ENCODE results near the gene AFM. TPM values are rescaled to one million over a fixed set of nuclear protein-coding genes. Genes with fewer than 3 reads are reported as not detected.

The AFM gene
- total RNA-seq, 1 experiment from 2014 or later: not detected

DNA sequence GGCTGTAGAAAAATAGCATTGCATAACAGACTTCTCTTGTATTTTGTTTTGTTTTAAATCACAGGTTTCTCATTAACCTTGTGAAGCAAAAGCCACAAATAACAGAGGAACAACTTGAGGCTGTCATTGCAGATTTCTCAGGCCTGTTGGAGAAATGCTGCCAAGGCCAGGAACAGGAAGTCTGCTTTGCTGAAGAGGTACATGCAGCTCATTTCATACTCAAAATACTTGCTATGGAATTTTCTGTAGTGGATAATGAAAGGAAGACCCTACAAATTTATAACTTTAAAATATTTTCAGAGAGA, 27.9 kb upstream of the AFM start:
- CTCF ChIA-PET: no interaction called here
- POLR2A ChIA-PET: no interaction called here
- intact Hi-C loops (cut with micrococcal nuclease): no loop called here
- no peak overlapping the region for H3K4me2 ChIP-seq (ENCODE audit: low read length)
- no peak overlapping the region for H3K9ac ChIP-seq (ENCODE audit: low read length)
- H3K9me3 ChIP-seq (ENCODE audit: control insufficient read depth in 1 of 2, insufficient read depth in 1 of 2, low read depth in 1 of 2, low read length in 2 of 2): no peaks in the 10 kb centered on the region
- no peaks in the 10 kb centered on the region for H3K36me3 ChIP-seq (ENCODE audit: control insufficient read depth in 1 of 2, insufficient read depth in 2 of 2, low read length in 2 of 2)
- H3K79me2 ChIP-seq (ENCODE audit: insufficient read depth, low read length): no peaks in the 10 kb centered on the region
- RAD21 ChIA-PET (ENCODE audit: low non-redundant PET in 1 of 2, low total read pairs in 2 of 2, uncharacterized antibody in 2 of 2, unreplicated experiment in 2 of 2): no interaction called here
- H3K4me1 ChIP-seq (ENCODE audit: control insufficient read depth in 1 of 2, insufficient read depth in 2 of 2, low read length in 2 of 2): no peaks in the 10 kb centered on the region
- no peak overlapping the region for H3K4me3 ChIP-seq (replicated peaks in 1 of 2; ENCODE audit: low read depth in 1 of 2, low read length in 2 of 2)
- no peak overlapping the region for H3K27ac ChIP-seq (ENCODE audit: low read depth, low read length)
- no peaks in the 10 kb centered on the region for H3K27me3 ChIP-seq (ENCODE audit: insufficient read depth, low read length)
- ATAC-seq (no peak), DNase-seq (ENCODE audit: low read depth, low spot score) (no peak)
- H2AFZ ChIP-seq (ENCODE audit: low read depth, low read length, poor library complexity, severe bottlenecking): no peak overlapping the region
- BruUV-seq (replicated peaks): no TSS peak
- H3K9me2 ChIP-seq (ENCODE audit: insufficient read depth): no peaks in the 10 kb centered on the region
- TF ChIP-seq POLR2AphosphoS5 (IDR thresholded peaks at IDR 0.05; ENCODE audit: low read depth, low read length) (no peak), JUND (IDR thresholded peaks at IDR 0.05) (no peak), RAD21 (IDR thresholded peaks at IDR 0.05; ENCODE audit: low read depth) (no peak), SRF (IDR thresholded peaks at IDR 0.05; ENCODE audit: low read depth) (no peak), ELF1 (IDR thresholded peaks at IDR 0.05; ENCODE audit: borderline replicate concordance, low read depth) (no peak), ZFX (IDR thresholded peaks at IDR 0.05) (no peak), ZNF274 (IDR thresholded peaks at IDR 0.05; ENCODE audit: low read depth, low read length) (no peak), SIN3A (IDR thresholded peaks at IDR 0.05; ENCODE audit: low read depth) (no peak), FOSL1 (IDR thresholded peaks at IDR 0.05; ENCODE audit: low read depth) (no peak), YY1 (IDR thresholded peaks at IDR 0.05; ENCODE audit: extremely low read depth, insufficient replicate concordance, low read depth, low read length) (no peak), CEBPB (IDR thresholded peaks at IDR 0.05; ENCODE audit: low read depth) (no peak), CBX3 (IDR thresholded peaks at IDR 0.05; ENCODE audit: low read depth) (no peak), EZH2phosphoT487 (IDR thresholded peaks at IDR 0.05; ENCODE audit: borderline replicate concordance) (no peak)
- TF ChIP-seq, protein P1, sequence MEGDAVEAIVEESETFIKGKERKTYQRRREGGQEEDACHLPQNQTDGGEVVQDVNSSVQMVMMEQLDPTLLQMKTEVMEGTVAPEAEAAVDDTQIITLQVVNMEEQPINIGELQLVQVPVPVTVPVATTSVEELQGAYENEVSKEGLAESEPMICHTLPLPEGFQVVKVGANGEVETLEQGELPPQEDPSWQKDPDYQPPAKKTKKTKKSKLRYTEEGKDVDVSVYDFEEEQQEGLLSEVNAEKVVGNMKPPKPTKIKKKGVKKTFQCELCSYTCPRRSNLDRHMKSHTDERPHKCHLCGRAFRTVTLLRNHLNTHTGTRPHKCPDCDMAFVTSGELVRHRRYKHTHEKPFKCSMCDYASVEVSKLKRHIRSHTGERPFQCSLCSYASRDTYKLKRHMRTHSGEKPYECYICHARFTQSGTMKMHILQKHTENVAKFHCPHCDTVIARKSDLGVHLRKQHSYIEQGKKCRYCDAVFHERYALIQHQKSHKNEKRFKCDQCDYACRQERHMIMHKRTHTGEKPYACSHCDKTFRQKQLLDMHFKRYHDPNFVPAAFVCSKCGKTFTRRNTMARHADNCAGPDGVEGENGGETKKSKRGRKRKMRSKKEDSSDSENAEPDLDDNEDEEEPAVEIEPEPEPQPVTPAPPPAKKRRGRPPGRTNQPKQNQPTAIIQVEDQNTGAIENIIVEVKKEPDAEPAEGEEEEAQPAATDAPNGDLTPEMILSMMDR (IDR thresholded peaks at IDR 0.05 in 2 of 3, conservative IDR thresholded peaks at IDR 0.05 in 1 of 3; ENCODE audit: borderline replicate concordance in 1 of 3, insufficient read depth in 1 of 3, low read depth in 2 of 3, low read length in 2 of 3): no peak
- TF ChIP-seq, protein P2, sequence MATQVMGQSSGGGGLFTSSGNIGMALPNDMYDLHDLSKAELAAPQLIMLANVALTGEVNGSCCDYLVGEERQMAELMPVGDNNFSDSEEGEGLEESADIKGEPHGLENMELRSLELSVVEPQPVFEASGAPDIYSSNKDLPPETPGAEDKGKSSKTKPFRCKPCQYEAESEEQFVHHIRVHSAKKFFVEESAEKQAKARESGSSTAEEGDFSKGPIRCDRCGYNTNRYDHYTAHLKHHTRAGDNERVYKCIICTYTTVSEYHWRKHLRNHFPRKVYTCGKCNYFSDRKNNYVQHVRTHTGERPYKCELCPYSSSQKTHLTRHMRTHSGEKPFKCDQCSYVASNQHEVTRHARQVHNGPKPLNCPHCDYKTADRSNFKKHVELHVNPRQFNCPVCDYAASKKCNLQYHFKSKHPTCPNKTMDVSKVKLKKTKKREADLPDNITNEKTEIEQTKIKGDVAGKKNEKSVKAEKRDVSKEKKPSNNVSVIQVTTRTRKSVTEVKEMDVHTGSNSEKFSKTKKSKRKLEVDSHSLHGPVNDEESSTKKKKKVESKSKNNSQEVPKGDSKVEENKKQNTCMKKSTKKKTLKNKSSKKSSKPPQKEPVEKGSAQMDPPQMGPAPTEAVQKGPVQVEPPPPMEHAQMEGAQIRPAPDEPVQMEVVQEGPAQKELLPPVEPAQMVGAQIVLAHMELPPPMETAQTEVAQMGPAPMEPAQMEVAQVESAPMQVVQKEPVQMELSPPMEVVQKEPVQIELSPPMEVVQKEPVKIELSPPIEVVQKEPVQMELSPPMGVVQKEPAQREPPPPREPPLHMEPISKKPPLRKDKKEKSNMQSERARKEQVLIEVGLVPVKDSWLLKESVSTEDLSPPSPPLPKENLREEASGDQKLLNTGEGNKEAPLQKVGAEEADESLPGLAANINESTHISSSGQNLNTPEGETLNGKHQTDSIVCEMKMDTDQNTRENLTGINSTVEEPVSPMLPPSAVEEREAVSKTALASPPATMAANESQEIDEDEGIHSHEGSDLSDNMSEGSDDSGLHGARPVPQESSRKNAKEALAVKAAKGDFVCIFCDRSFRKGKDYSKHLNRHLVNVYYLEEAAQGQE (IDR thresholded peaks at IDR 0.05; ENCODE audit: low read depth): no peak
- H4K20me1 ChIP-seq (ENCODE audit: insufficient read depth): no peaks in the 10 kb centered on the region

Measured in HCT116 (cell line).